ENCODE results near the gene IRF2BP1.

DNA sequence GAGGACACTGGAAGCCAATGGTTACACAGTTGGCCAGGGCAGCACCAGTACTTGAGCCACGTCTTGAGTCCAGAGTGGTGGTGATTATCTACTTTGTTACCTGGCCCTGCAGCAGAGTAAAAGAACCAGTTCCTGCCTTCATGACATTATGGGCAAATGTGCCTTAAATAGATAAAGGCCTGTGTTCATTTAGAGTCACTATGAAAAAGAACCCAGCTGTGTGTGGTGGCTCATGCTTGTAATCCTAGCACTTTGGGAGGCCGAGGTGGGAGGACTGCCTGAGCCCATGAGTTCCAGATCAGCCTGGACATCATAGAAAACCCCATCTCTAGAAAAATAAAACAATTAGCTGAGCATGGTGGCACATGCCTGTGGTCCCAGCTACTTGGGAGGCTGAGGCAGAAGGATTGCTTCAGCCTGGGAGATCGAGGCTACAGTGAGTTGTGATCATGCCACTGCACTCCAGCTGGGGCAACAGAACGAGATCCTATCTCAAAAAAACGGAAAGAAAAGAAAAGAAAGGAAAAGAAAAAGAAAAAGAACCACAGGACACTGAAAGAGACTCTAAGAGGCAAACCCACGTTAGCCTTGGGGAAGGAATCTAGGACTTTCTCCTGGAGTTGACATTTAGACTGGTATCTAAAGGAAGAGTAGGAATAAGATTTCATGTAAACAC lies 3.4 kb upstream of the IRF2BP1 start:
- no peak for TF ChIP-seq SIN3A (IDR thresholded peaks at IDR 0.05; ENCODE audit: borderline replicate concordance, insufficient read depth, low read length)
- TF ChIP-seq POLR2AphosphoS5 (IDR thresholded peaks at IDR 0.05; ENCODE audit: low read depth, low read length), result no peak
- TF ChIP-seq, protein P1, sequence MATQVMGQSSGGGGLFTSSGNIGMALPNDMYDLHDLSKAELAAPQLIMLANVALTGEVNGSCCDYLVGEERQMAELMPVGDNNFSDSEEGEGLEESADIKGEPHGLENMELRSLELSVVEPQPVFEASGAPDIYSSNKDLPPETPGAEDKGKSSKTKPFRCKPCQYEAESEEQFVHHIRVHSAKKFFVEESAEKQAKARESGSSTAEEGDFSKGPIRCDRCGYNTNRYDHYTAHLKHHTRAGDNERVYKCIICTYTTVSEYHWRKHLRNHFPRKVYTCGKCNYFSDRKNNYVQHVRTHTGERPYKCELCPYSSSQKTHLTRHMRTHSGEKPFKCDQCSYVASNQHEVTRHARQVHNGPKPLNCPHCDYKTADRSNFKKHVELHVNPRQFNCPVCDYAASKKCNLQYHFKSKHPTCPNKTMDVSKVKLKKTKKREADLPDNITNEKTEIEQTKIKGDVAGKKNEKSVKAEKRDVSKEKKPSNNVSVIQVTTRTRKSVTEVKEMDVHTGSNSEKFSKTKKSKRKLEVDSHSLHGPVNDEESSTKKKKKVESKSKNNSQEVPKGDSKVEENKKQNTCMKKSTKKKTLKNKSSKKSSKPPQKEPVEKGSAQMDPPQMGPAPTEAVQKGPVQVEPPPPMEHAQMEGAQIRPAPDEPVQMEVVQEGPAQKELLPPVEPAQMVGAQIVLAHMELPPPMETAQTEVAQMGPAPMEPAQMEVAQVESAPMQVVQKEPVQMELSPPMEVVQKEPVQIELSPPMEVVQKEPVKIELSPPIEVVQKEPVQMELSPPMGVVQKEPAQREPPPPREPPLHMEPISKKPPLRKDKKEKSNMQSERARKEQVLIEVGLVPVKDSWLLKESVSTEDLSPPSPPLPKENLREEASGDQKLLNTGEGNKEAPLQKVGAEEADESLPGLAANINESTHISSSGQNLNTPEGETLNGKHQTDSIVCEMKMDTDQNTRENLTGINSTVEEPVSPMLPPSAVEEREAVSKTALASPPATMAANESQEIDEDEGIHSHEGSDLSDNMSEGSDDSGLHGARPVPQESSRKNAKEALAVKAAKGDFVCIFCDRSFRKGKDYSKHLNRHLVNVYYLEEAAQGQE (IDR thresholded peaks at IDR 0.05; ENCODE audit: insufficient read depth in 1 of 2, low read depth in 2 of 2, low read length in 2 of 2), result no peak
- TF ChIP-seq TAF1 (IDR thresholded peaks at IDR 0.05; ENCODE audit: borderline replicate concordance, insufficient read depth, low read length), result no peak
- TF ChIP-seq FOXP2 (optimal IDR thresholded peaks at IDR 0.05; ENCODE audit: borderline replicate concordance, extremely low read depth, extremely low read length, insufficient read depth), result no peak
